Suppressor macrophage treated with lipopolysaccharide for 4 hours (primary cell): Measurements from ENCODE around the gene IL1RL2.

Source experiments
- DNase-seq: peaks from one replicate; pipeline ENCODE4 v3.0.0-alpha.2; 2020

The IL1RL2 gene

DNA sequence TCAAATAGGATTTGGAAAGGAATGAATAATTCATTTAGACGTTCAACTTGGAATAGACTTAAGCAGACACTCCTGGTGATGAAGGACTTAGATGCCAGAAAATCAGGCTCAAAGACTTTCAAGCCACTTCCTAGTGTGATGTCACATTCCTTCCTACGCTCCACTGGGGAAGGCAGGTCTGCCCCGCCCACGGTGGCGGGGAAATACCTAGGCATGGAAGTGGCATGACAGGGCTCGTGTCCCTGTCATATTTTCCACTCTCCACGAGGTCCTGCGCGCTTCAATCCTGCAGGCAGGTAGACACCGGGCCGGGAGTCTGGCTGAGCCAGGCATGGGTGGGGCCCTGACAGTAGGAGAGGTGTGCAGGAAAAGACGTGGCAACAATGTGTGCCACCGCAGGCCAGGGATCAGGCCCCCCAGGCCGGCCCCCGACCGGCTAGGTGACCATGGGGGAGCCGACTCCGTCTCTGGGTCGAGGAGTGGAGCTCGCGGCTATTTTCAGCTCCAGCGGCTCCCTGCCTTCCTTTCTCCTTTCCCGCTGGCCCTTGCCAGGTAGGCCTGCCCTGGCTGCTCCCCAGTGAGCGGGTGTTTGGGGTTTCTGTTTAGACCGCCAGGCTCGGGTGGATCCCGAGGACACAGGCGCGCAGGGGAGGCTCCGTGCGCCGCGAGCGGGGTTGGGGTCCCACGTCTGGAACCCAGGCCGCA is at the start of gene IL1RL2:
Gene IL1RL2 (plus strand): TSS at position 233 of the 705 bp plus-strand sequence. CDS start 845 bp downstream, outside the sequence.
- no peak for DNase-seq

GRCh38 chr2:102137138-102137537 is 49.7 kb upstream of the IL1RL2 start:
- no peak for DNase-seq

- DNase-seq: peak; percentile 55
Observed at GRCh38 chr2:102138331-102138730, 48.5 kb upstream of the IL1RL2 start.

GRCh38 chr2:102139851-102140250 is 47.0 kb upstream of the IL1RL2 start:
- no peak for DNase-seq

- no peak for DNase-seq
Observed at GRCh38 chr2:102140377-102140776, 46.4 kb upstream of the IL1RL2 start.

DNA sequence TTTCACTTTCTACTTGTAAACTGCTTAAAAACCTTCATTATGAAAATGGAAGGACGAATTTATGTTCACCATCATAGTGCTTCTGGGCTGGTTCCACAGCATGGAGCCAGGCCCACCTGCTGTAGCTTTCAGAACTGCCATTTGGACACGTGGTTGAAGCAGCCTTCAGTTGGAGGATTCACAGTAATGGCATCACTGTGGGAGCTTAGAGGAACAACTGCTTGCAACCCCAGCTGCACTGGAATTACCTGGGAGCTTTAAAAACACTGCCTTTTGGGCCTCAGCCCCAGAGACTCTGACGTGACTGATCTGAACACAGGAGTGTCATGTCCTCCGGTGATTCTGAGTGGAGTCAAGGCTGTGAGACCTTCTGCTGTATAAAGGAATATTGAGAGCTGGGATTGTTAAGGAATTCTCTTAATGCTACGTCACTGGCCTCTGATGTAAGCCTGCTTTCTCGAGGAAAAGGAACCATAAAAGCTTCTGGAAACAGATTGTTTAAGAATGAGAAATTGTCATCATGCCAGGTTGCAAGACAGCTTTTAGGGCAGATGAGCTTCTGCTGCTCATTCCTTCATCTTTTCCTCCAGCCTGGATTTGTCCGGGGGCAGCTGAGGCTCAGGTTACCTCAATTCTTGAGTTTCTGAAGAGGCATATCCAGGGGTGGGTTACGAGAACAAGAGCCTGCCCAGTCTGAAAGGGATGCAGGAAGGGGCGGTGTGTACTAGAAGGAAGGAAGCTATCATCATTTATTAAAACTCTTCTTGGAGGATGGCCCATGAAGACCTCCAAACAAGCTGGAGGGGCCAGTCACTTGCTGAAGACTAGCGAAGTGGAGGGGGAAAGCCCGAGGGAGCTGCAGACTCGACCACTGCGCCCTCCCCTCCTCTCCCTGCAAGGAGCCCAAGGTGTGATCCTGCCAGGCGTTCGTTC is 45.5 kb upstream of the IL1RL2 start:
- no peak for DNase-seq

- DNase-seq: peak; percentile 91
Observed at GRCh38 chr2:102141970-102142828, 44.6 kb upstream of the IL1RL2 start, which contains the start of gene IL1R1. Gene IL1R1, plus strand, starts transcription at chr2:102142746. Its CDS starts 14,979 bp downstream, at chr2:102157725.

GRCh38 chr2:102142829-102143449 is 43.9 kb upstream of the IL1RL2 start:
- no peak for DNase-seq

DNA sequence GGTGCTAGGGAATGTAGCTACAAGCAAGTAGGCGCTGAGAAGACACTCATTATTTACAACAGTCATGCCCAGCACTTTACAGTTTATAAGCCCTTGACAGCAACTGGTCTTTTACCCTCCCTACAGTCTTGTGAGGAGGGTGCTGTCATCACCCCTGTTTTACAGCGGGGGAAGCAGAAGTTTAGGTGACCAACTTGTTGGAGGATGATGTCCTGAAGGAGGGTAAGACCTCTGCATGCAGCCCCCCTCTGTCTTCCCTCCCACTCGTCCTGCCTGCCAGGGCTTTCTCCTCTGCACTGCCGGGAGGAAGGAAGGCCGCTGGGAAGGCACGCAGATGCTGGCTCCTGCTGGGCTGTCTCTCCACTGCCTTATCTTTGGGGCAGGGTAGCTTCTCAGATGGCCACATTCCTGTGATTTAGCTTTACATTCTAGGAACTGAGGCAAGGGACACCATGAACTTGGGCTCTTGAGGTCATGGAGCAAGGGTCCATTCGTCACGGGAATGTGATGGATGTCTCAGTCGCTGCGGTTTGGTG is 43.3 kb upstream of the IL1RL2 start:
- no peak for DNase-seq

GRCh38 chr2:102144128-102144527 is 42.7 kb upstream of the IL1RL2 start:
- DNase-seq: no peak

DNA sequence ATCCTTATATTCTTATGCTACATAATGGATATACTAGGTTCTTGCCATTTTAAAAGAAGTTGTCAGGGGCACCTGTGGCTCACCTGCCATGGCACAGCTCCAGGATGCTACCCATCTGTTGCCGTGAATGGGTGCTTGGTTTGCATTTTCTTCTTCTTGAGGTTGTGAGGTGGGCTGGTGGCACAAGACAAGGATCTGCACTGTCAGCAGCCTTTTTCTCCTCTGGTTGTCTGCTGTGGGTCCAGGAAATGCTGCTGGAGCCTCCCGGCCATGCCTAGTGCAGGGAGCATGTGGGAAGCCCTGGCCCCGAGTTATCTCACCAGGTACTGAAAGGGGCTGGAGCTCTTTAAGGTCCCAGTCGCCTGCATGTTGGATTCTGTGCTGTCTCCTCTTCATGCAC is 41.7 kb upstream of the IL1RL2 start:
- no peak for DNase-seq

GRCh38 chr2:102145934-102146333 is 40.9 kb upstream of the IL1RL2 start:
- no peak for DNase-seq

GRCh38 chr2:102147935-102148334 is 38.9 kb upstream of the IL1RL2 start:
- DNase-seq: peak; percentile 78

DNA sequence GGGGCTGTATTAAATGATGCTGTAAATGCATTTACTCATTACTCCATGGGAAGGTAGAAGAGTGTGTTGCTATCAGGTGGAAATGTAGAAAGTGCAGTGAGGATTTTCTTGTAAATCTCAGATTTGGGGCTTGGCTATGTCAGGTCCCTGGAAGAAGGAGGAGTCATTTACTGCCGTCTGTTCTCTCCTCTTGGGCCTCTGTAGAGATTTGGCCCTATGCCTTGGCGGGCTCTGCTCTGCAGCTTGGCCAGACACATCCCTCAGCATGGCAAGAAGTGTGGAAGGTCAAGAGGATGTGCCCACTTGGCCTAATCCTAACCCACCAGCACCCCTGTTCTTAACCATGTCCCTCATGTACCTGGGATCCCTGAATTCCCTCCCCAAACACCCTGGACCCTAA is 37.6 kb upstream of the IL1RL2 start:
- no peak for DNase-seq

DNA sequence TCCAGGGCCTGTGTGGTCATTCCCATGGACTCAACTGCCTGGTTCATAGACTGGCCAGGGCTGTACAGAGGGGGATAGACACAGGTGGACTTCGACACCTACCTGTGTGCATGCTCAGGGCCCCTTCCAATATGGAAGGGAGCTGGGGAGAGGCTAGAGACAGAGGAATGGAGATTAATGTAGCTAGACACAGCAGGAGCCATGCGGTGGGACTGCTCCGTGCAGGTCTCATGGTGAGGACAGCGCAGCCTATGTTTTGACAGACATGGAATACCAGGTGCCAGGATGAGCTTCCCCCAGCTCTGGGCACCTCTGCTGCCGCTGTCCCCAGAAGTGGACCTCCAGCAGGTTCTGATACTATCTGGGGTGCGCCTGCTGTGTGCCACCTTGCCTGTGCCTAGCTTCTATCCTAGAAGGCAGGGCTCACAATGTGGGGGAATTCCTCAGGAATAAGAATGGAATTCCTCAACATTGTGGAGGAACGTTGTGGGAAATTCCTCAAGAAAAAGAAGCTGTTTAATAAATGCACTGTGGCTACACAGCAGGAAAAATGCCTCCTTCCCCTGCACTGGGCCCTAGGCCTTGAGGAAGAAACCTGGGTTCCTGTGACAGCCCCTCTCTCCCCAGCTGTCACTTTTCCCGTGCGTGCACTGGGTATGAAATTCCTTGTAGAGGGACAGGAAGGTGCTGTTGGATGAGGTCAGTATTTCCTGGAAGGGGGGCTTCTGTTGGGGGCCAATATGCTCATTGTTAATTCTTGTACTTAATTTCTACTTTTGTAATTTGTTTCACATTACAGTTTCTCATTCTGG is 37.0 kb upstream of the IL1RL2 start:
- no peak for DNase-seq

- no peak for DNase-seq
Observed at GRCh38 chr2:102154364-102154763, 32.5 kb upstream of the IL1RL2 start.

- DNase-seq: no peak
Observed at GRCh38 chr2:102154946-102155702, 31.7 kb upstream of the IL1RL2 start.

DNA sequence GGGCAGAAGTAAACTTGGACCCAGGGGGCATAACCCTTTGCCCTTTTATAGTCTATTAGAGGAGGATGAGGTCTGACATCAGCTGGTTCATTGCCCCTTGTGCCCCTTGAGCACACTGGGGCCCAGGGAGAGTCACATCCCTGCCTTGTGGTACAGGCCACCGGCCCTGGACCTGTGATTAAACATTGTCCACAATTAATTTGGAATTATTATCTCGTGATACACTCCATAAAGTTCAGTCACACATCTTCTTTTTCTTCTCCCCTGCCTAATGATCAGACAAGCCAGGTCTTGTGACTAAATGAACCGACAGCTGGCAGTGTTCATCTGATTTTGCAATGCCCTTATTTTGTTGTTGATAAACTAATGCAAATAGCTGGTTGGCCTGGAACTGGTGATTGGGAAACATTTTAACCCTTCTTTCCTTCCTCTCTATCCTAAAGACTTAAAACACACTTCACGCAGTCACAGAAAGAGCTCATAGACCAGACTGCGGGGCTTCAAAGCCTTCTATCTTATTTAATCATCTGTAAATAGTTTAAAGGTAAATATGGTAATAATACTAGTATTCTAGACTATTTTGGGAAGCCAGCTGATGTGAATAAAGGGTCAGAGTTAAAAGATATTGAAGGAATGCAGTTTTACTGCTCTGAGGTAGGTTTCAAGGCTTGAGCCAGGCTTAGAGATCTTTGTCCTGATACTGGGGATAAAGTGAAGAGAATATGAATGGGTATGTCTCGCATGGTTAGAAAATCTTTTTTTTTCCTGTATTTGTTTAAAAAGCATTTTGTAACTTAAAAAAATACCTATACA is 30.9 kb upstream of the IL1RL2 start:
- DNase-seq: peak; percentile 79

GRCh38 chr2:102158011-102158755 is 28.6 kb upstream of the IL1RL2 start:
- no peak for DNase-seq
